HEK293 (cell line): ENCODE results near the gene GALK1.
A peak's percentile ranks its signal among the peaks of the same experiment; 100 is the strongest.

Source experiments
- CTCF ChIA-PET: fragments of 350-600 bp; formaldehyde crosslinking; extraction: SDS; loops from one replicate; lab custom pipeline; 2021; ENCODE audit warnings: antibody characterized with exemption; lab: Yijun Ruan, JAX
- POLR2A ChIA-PET: fragments of 300-600 bp; formaldehyde crosslinking; extraction: SDS; loops from one replicate; lab custom pipeline; 2020; ENCODE audit warnings: antibody characterized with exemption, inconsistent platforms; lab: Yijun Ruan, JAX
- H3K27ac ChIP-seq: fragments of 200-500 bp; sonication (Bioruptor generic); 2 replicates; pipeline ENCODE4 v1.5.1; 2014; ENCODE audit warnings: low read depth, low read length, control low read depth, inconsistent platforms; ENCODE audit errors: extremely low read depth
- H3K36me3 ChIP-seq, 2 experiments: fragments of 200-500 bp in 1 of 2; sonication (Bioruptor generic) in 1 of 2; 1 replicate in 1 of 2; 2 replicates in 1 of 2; pipeline ENCODE4 v1.5.1; 2014 to 2017; ENCODE audit warnings: inconsistent platforms in 2 of 2, low read length in 2 of 2; ENCODE audit not compliant: control insufficient read depth in 2 of 2, insufficient read depth in 1 of 2
- H3K4me1 ChIP-seq: fragments of 200-500 bp; sonication (Bioruptor generic); 2 replicates; pipeline ENCODE4 v1.5.1; 2014; ENCODE audit warnings: mild to moderate bottlenecking, low read length, inconsistent platforms; ENCODE audit not compliant: control insufficient read depth, insufficient read depth
- H3K4me3 ChIP-seq: 2 replicates; pipeline ENCODE4 v1.5.1; 2011; ENCODE audit warnings: low read depth, mild to moderate bottlenecking, control low read depth, low read length, moderate library complexity
- H3K9me3 ChIP-seq: fragments of 200-500 bp; sonication (Bioruptor generic); 2 replicates; pipeline ENCODE4 v1.5.1; 2014; ENCODE audit warnings: low read depth, low read length, inconsistent platforms; ENCODE audit not compliant: control insufficient read depth, insufficient read depth
- HOXC10 ChIP-seq: sonication (generic); formaldehyde crosslinking; IDR thresholded peaks from 2 replicates; pipeline ENCODE4 v1.8.1; 2023; ENCODE audit warnings: mild to moderate bottlenecking, missing genetic modification reagents
- KLF1 ChIP-seq: fragments of 450-650 bp; formaldehyde crosslinking; IDR thresholded peaks from 2 replicates; pipeline ENCODE4 v1.5.1; 2016; ENCODE audit warnings: missing biosample characterization, missing genetic modification characterization
- MZF1 ChIP-seq: fragments of 450-650 bp; formaldehyde crosslinking; IDR thresholded peaks from 2 replicates; pipeline ENCODE4 v1.5.1; 2017; ENCODE audit warnings: missing biosample characterization, missing genetic modification characterization, borderline replicate concordance
- PATZ1 ChIP-seq: fragments of 450-650 bp; formaldehyde crosslinking; IDR thresholded peaks from 2 replicates; pipeline ENCODE4 v1.5.1; 2016; ENCODE audit warnings: missing biosample characterization, missing genetic modification characterization
- PBX3 ChIP-seq: sonication (generic); formaldehyde crosslinking; IDR thresholded peaks from 2 replicates; pipeline ENCODE4 v1.8.1; 2022; ENCODE audit warnings: mild to moderate bottlenecking, moderate library complexity, missing genetic modification reagents
- WT1 ChIP-seq: fragments of 450-650 bp; formaldehyde crosslinking; IDR thresholded peaks from 2 replicates; pipeline ENCODE4 v1.5.1; 2016; ENCODE audit warnings: missing biosample characterization, missing genetic modification characterization
- ZBTB17 ChIP-seq: fragments of 450-650 bp; formaldehyde crosslinking; IDR thresholded peaks from 2 replicates; pipeline ENCODE4 v1.5.1; 2016; ENCODE audit warnings: missing biosample characterization, missing genetic modification characterization
- ZBTB48 ChIP-seq: fragments of 450-650 bp; formaldehyde crosslinking; IDR thresholded peaks from 2 replicates; pipeline ENCODE4 v1.5.1; 2016; ENCODE audit warnings: missing biosample characterization, missing genetic modification characterization
- ZBTB8A ChIP-seq: fragments of 450-650 bp; formaldehyde crosslinking; IDR thresholded peaks from 2 replicates; pipeline ENCODE4 v1.5.1; 2016; ENCODE audit warnings: missing biosample characterization, missing genetic modification characterization
- ZNF10 ChIP-seq: fragments of 450-650 bp; formaldehyde crosslinking; IDR thresholded peaks from 2 replicates; pipeline ENCODE4 v1.5.1; 2017; ENCODE audit warnings: missing biosample characterization, missing genetic modification characterization
- ZNF121 ChIP-seq: fragments of 450-650 bp; formaldehyde crosslinking; IDR thresholded peaks from 2 replicates; pipeline ENCODE4 v1.5.1; 2016; ENCODE audit warnings: missing biosample characterization, missing genetic modification characterization
- ZNF302 ChIP-seq: fragments of 450-650 bp; formaldehyde crosslinking; IDR thresholded peaks from 2 replicates; pipeline ENCODE4 v1.5.1; 2016; ENCODE audit warnings: missing biosample characterization, missing genetic modification characterization, low read depth
- ZNF561 ChIP-seq: fragments of 450-650 bp; IDR thresholded peaks from 2 replicates; pipeline ENCODE4 v1.5.1; 2018; ENCODE audit warnings: missing biosample characterization, missing genetic modification characterization, borderline replicate concordance
- ZNF600 ChIP-seq: fragments of 450-650 bp; formaldehyde crosslinking; IDR thresholded peaks from 2 replicates; pipeline ENCODE4 v1.5.1; 2016; ENCODE audit warnings: missing biosample characterization, missing genetic modification characterization
- ZNF830 ChIP-seq: fragments of 450-650 bp; IDR thresholded peaks from 2 replicates; pipeline ENCODE4 v1.5.0; 2018; ENCODE audit warnings: missing biosample characterization, missing genetic modification characterization, low read depth, mild to moderate bottlenecking, moderate library complexity
- TF ChIP-seq, protein P1 (sequence below): fragments of 450-650 bp; formaldehyde crosslinking; optimal IDR thresholded peaks from 2 replicates; pipeline ENCODE3; 2016; ENCODE audit warnings: missing biosample characterization, mild to moderate bottlenecking, missing genetic modification characterization

GALK1 gene

GRCh38 chr17:75776386-75777295 is 11.6 kb upstream of the GALK1 start:
- ChIA-PET POLR2A (interaction anchor here (0.5 to 8.1 kb wide), 13 partner anchors 8 to 124 kb away, joined by 3 to 234 read pairs (median 6); partner anchors contain the start of genes GALK1, UNK and WBP2), CTCF (interaction anchor here (0.7 to 9.4 kb wide), 7 partner anchors 10 to 143 kb away, joined by 3 to 73 read pairs (median 5); partner anchors contain the start of genes GALK1 and SMIM5)
- Histone ChIP-seq H3K4me1 (peaks cover 10% of the 10 kb centered on the region; the same call in 1 of the 2 replicates), H3K4me3 (no peak overlapping the region), H3K27ac (no peak overlapping the region), H3K9me3 (no peaks in the 10 kb centered on the region), H3K36me3 (peaks cover 0 to 49% of the 10 kb centered on the region in 2 experiments; a peak in 2 of 3 replicates)
- TF ChIP-seq ZNF302 (tag by site-specific recombination) (no peak), ZNF600 (tag by site-specific recombination) (peak; percentile 29), HOXC10 (CRISPR knock-in tag) (no peak)

DNA sequence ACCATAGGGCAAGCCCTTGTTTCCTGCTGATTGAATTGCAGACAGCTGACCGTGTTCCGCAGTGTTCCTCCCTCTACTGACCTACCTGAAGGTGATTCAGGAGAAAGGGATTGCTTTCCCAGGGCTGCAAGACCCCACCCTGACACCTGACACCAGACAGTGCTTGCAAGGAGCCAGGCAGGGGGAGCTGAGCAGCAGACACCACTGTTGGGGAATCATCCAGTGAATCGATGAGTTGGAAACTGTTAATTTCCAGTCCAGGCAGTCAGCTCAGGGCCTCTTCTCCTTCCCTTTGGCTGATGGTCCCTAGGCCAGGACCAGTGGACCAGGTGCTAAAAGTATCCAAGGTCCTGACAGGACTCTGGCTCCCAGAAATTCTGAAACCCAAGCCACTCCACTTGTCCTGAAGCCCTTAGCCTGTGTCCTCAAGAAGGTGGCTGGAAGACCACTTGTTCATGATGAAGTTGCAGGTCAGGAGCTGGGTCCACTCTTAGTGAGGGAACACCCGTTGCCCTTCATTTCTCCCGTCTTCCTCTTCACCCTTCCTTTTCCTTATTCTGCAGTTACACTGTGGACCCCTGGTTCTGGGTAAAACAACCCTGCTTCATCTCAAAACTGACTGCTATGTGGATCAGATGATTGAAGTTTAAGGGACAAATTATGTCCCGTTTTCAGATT is 10.1 kb upstream of the GALK1 start:
- H3K4me3 ChIP-seq: no peak overlapping the region
- CTCF ChIA-PET: interaction anchor here (0.6 to 9.4 kb wide), 6 partner anchors 8 to 494 kb away, joined by 3 to 73 read pairs (median 8); partner anchors contain the start of gene GALK1
- peaks cover 0 to 49% of the 10 kb centered on the region in 2 experiments; a peak in 2 of 3 replicates for H3K36me3 ChIP-seq
- H3K27ac ChIP-seq: no peak overlapping the region
- POLR2A ChIA-PET: interaction anchor here (0.9 to 8.1 kb wide), 6 partner anchors 10 to 80 kb away, joined by 3 to 234 read pairs (median 10); partner anchors contain the start of genes GALK1, UNK and WBP2
- peak; percentile 21; the same call in 1 of the 2 replicates for TF ChIP-seq MZF1 (tag by site-specific recombination)
- TF ChIP-seq KLF1 (tag by site-specific recombination): 0 out of 2 replicates have a peak, but pooled peaks have one; percentile 42
- TF ChIP-seq ZBTB17 (tag by site-specific recombination): peak; percentile 68; the same call in 1 of the 2 replicates
- TF ChIP-seq ZBTB8A: no peak
- TF ChIP-seq ZNF561 (tag by site-specific recombination): no peak
- no peak for TF ChIP-seq WT1 (tag by site-specific recombination)
- TF ChIP-seq ZNF121: peak; percentile 50; the same call in 1 of the 2 replicates
- peak; percentile 28; the same call in 1 of the 2 replicates for TF ChIP-seq ZNF600 (tag by site-specific recombination)
- TF ChIP-seq PBX3 (CRISPR knock-in tag): no peak
- peak; percentile 50; the same call in 1 of the 2 replicates for TF ChIP-seq ZBTB48 (tag by site-specific recombination)
- TF ChIP-seq, protein P1, sequence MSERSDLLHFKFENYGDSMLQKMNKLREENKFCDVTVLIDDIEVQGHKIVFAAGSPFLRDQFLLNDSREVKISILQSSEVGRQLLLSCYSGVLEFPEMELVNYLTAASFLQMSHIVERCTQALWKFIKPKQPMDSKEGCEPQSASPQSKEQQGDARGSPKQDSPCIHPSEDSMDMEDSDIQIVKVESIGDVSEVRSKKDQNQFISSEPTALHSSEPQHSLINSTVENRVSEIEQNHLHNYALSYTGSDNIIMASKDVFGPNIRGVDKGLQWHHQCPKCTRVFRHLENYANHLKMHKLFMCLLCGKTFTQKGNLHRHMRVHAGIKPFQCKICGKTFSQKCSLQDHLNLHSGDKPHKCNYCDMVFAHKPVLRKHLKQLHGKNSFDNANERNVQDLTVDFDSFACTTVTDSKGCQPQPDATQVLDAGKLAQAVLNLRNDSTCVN: no peak
- H3K9me3 ChIP-seq: no peaks in the 10 kb centered on the region
- peaks cover 8% of the 10 kb centered on the region; the same call in 1 of the 2 replicates for H3K4me1 ChIP-seq

GRCh38 chr17:75774471-75774990 is 9.5 kb upstream of the GALK1 start:
- Histone ChIP-seq H3K4me1 (peaks cover 8% of the 10 kb centered on the region; the same call in 1 of the 2 replicates), H3K36me3 (peaks cover 0 to 49% of the 10 kb centered on the region in 2 experiments; a peak in 2 of 3 replicates), H3K4me3 (no peak overlapping the region), H3K27ac (no peak overlapping the region), H3K9me3 (no peaks in the 10 kb centered on the region)
- ChIA-PET POLR2A (interaction anchor here (0.9 to 8.1 kb wide), 4 partner anchors 10 to 81 kb away, joined by 3 to 234 read pairs (median 24); partner anchors contain the start of genes GALK1, UNK and WBP2), CTCF (interaction anchor here (0.7 to 9.4 kb wide), 6 partner anchors 9 to 121 kb away, joined by 3 to 73 read pairs (median 6); partner anchors contain the start of gene GALK1)
- TF ChIP-seq PATZ1 (tag by site-specific recombination) (no peak), ZNF10 (tag by site-specific recombination) (0 out of 2 replicates have a peak, but pooled peaks have one; percentile 11), ZNF830 (tag by site-specific recombination) (no peak)
